Adrenal gland (tissue), 12 donors: Measurements from ENCODE around the gene IKBIP. TPM values are rescaled to one million over a fixed set of nuclear protein-coding genes. Genes with fewer than 3 reads are reported as not detected.

ENCODE experiments used
- DNase-seq, 7 donors: peaks; one replicate each; pipeline ENCODE4 v3.0.0-alpha.2; 2019 to 2020
- H3K27ac ChIP-seq, 5 donors: fragments of 200-600 bp; sonication (generic) in 4 of 5; 1 replicate in 3 of 5; 2 replicates in 2 of 5; pipeline versions ENCODE4 v1.5.1 to v1.8.0; 2016 to 2020; ENCODE audit warnings: mild to moderate bottlenecking in 1 of 5
- H3K27me3 ChIP-seq: fragments of 200-600 bp; 2 replicates; pipeline ENCODE4 v1.8.0; 2021
- H3K36me3 ChIP-seq, 2 donors: fragments of 200-600 bp; replicated peaks in 1 of 2; 1 replicate in 1 of 2; 2 replicates in 1 of 2; pipeline versions ENCODE4 v1.5.1 to v1.8.0; 2018 to 2022
- H3K4me1 ChIP-seq, 2 donors: fragments of 200-600 bp; replicated peaks in 1 of 2; 1 replicate in 1 of 2; 2 replicates in 1 of 2; pipeline versions ENCODE4 v1.5.1 to v1.8.0; 2018 to 2021
- H3K4me3 ChIP-seq, 4 donors: fragments of 200-600 bp; sonication (generic) in 3 of 4; one replicate each; pipeline ENCODE4 v1.5.1; 2016 to 2018
- H3K9me3 ChIP-seq, 3 donors: fragments of 200-600 bp; sonication (generic) in 1 of 3; replicated peaks in 1 of 3; 1 replicate in 2 of 3; 2 replicates in 1 of 3; pipeline versions ENCODE4 v1.5.1 to v1.8.0; 2016 to 2021
- POLR2A ChIP-seq, 2 donors: fragments of 450-650 bp; IDR thresholded peaks; one replicate each; pipeline ENCODE4 v1.6.1; 2017; ENCODE audit warnings: antibody characterized with exemption in 2 of 2, mild to moderate bottlenecking in 2 of 2, moderate library complexity in 1 of 2
- WGBS, 4 donors: extraction: QIAGEN DNeasy Blood & Tissue Kit in 2 of 4; methylation state at CpG; one replicate each; pipeline versions ENCODE4 v1.1.5 to v1.1.7; 2013 to 2017; 5-methylcytosine and 5-hydroxymethylcytosine counted together
- intact Hi-C, 2 donors: fragments of 100-400 bp; cut with DNase I; formaldehyde crosslinking; loops; one replicate each; pipeline versions ENCODE4 v1.14.1 to v1.15.0; 2022 to 2023
- polyA plus RNA-seq, 3 donors: library from polyadenylated mRNA; stranded (reverse); fragments of 200-250 nt in 2 of 3; fragments of 350-450 nt in 1 of 3; fragmentation: Illumina TruSeq in 1 of 3; extraction: RNeasy Lipid Tissue Mini Kit (QIAGEN cat#74804) in 1 of 3; gene quantifications; one replicate each; pipeline ENCODE4 v1.2.3, GENCODE V29; 2013 to 2014
- total RNA-seq, 9 donors: library from RNA; depleted of rRNA in 4 of 9; stranded (reverse); fragments of >200 nt in 4 of 9; fragments of 120-200 nt in 1 of 9; fragmentation: NEBNext Ultra II Directional in 1 of 9; extraction: Animal tissue kit (Norgen Biotek cat#: 25700) in 1 of 9; gene quantifications; one replicate each; pipeline versions ENCODE4 v1.1.0 to v1.2.4, GENCODE V29; 2013 to 2023
- TF ChIP-seq, protein P1 (sequence below), 6 experiments: fragments of 450-650 bp in 4 of 6; fragments of 200-600 bp in 2 of 6; sonication (generic) in 1 of 6; IDR thresholded peaks; 1 replicate in 5 of 6; 2 replicates in 1 of 6; pipeline versions ENCODE4 v1.5.1 to v1.8.0; 2016 to 2021; ENCODE audit warnings: antibody characterized with exemption in 6 of 6, mild to moderate bottlenecking in 2 of 6, moderate library complexity in 1 of 6
- donor health status: healthy with polysubstance abuse.
- donor health status: Bipolar disorder and iron deficiency.
- donor health status: DM: yes; HTN: yes; CAD: no.
- donor health status: DM: no; HTN: no; CAD: no.
- donor health status: DM: no; HTN: no; CAD: no.
- donor health status: DM: yes; HTN: yes; CAD: no.

Gene IKBIP
- total and polyA plus RNA-seq, 12 donors: 7.2 to 22.9 (median 14.2) TPM

DNA sequence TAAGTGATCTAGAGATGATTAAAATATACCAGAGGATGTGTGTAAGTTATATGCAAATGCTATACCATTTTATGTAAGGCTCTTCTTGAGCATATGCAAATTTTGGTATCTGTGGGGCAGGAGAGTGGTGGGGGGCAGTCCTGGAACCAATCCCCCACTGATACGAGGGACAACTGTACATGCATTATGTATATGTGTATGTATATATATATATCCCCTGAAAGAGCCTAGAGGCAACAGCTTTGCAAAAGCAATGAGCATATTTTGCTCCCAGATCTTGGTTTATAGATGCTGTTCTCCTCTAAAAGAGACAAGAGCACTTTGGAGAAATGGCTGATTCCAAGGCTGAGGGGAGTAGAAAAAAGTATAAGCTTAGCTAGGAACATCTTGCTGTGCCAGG, 63.5 kb downstream of the IKBIP start:
- no peak overlapping the region for H3K27ac ChIP-seq
- no peaks in the 10 kb centered on the region for H3K36me3 ChIP-seq
- 82 to 95% (median 89%) methylated on average over 1 of the region's 1 CpG for WGBS, 4 donors
- no peaks in the 10 kb centered on the region for H3K27me3 ChIP-seq
- intact Hi-C loops: no loop called here
- no peaks in the 10 kb centered on the region for H3K4me1 ChIP-seq
- DNase-seq: no peak
- TF ChIP-seq POLR2A (IDR thresholded peaks at IDR 0.05): no peak
- TF ChIP-seq, protein P1, sequence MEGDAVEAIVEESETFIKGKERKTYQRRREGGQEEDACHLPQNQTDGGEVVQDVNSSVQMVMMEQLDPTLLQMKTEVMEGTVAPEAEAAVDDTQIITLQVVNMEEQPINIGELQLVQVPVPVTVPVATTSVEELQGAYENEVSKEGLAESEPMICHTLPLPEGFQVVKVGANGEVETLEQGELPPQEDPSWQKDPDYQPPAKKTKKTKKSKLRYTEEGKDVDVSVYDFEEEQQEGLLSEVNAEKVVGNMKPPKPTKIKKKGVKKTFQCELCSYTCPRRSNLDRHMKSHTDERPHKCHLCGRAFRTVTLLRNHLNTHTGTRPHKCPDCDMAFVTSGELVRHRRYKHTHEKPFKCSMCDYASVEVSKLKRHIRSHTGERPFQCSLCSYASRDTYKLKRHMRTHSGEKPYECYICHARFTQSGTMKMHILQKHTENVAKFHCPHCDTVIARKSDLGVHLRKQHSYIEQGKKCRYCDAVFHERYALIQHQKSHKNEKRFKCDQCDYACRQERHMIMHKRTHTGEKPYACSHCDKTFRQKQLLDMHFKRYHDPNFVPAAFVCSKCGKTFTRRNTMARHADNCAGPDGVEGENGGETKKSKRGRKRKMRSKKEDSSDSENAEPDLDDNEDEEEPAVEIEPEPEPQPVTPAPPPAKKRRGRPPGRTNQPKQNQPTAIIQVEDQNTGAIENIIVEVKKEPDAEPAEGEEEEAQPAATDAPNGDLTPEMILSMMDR (IDR thresholded peaks at IDR 0.05): no peak
- H3K9me3 ChIP-seq: no peaks in the 10 kb centered on the region
- no peak overlapping the region for H3K4me3 ChIP-seq

DNA sequence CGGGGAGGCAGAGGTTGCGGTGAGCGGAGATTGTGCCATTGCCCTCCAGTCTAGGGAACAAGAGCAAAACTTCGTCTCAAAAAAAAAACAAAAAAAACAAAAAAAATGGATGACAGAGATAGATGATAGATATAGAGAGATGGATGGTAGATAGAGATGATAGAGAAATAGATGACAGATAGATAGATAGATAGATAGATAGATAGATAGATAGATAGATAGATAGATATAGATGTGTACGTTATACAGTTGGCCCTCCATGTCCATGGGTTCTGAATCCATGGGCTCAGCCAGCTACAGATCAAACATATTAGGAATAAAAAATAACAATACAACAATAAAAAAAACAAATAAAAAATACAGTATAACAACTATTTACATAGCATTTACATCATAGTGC, 63.9 kb downstream of the IKBIP start:
- intact Hi-C loops: no loop called here
- WGBS, 4 donors: 92 to 95% (median 93%) methylated on average over 5 of the region's 5 CpGs
- Histone ChIP-seq H3K36me3 (no peaks in the 10 kb centered on the region), H3K4me1 (no peaks in the 10 kb centered on the region), H3K27ac (no peak overlapping the region), H3K9me3 (no peaks in the 10 kb centered on the region), H3K27me3 (no peaks in the 10 kb centered on the region), H3K4me3 (no peak overlapping the region)
- DNase-seq: no peak
- TF ChIP-seq POLR2A (IDR thresholded peaks at IDR 0.05): no peak
- TF ChIP-seq, protein P1 (IDR thresholded peaks at IDR 0.05): no peak

DNA sequence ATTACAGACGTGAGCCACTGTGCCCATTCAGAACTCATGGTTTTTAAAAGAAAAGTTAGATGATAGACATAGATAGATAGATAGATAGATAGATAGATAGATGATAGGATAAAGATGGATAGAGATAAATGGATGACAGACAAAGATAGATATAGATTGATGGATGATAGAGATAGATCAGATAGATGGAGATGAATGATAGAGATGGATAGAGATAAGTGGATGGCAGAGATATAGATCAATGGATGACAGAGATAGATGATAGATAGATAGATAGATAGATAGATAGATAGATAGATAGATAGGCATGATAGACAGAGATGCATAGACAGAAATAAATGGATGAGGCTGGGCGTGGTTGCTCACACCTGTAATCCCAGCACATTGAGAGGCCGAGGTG, 64.8 kb downstream of the IKBIP start:
- H3K4me3 ChIP-seq: no peak overlapping the region
- WGBS, 4 donors: 75 to 89% (median 85%) methylated on average over 3 of the region's 3 CpGs
- no peak overlapping the region for H3K27ac ChIP-seq
- DNase-seq: no peak
- H3K4me1 ChIP-seq: no peaks in the 10 kb centered on the region
- H3K36me3 ChIP-seq: no peaks in the 10 kb centered on the region
- no peaks in the 10 kb centered on the region for H3K27me3 ChIP-seq
- no peaks in the 10 kb centered on the region for H3K9me3 ChIP-seq
- intact Hi-C loops: no loop called here
- TF ChIP-seq, protein P1 (IDR thresholded peaks at IDR 0.05): no peak
- TF ChIP-seq POLR2A (IDR thresholded peaks at IDR 0.05): no peak

DNA sequence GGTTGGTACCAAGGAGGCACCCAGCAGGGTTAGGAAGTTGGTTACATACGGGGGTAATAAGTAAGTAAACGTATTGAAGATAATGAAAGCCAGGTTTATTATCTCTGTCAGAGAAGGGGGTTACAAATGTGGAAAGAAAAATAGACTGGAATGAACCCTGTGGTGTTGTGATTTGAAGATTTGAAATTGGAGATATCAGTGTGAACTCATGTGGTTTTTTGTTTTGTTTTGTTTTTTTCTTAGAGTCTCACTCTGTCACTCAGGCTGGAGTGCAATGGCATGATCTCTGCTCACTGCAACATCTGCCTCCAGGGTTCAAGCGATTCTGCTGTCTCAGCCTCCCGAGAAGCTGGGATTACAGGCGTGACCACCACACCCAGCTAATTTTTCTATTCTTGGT, 65.2 kb downstream of the IKBIP start:
- Histone ChIP-seq H3K4me3 (no peak overlapping the region), H3K27me3 (no peaks in the 10 kb centered on the region), H3K36me3 (no peaks in the 10 kb centered on the region), H3K27ac (no peak overlapping the region), H3K9me3 (no peaks in the 10 kb centered on the region), H3K4me1 (no peaks in the 10 kb centered on the region)
- WGBS, 4 donors: 85 to 89% (median 87%) methylated on average over 5 of the region's 5 CpGs
- no peak for DNase-seq
- no peak for TF ChIP-seq POLR2A (IDR thresholded peaks at IDR 0.05)
- TF ChIP-seq, protein P1 (IDR thresholded peaks at IDR 0.05): no peak
- intact Hi-C loops: no loop called here
